Activated CD8-positive, alpha-beta memory T cell treated with anti-CD3 and anti-CD28 coated beads for 24 hours (primary cell): ENCODE measurements around the gene CTIF.

ENCODE experiments used
- DNase-seq: peaks from one replicate; pipeline ENCODE4 v3.0.0-alpha.2; 2020

The CTIF gene

DNA sequence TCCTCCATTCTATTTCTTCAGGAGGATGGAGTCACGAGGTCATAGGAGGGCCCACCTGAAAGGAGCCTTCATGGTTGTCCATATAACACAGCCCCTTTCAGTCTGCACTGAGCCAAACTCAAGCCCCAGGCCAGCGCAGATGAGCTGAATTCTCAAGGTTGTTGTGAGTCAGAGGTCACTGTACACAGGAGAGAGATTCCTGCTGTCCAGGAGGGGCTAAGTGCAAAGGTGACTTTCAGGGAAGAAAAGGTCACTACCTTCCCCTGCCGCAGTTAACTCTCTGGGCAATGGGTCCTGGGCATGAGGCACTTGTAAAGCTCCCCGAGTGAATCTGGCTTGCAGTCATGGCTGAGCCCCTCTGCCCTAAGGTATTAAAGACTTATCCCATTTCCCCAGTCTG, 150.7 kb downstream of the CTIF start:
- DNase-seq, result no peak

DNA sequence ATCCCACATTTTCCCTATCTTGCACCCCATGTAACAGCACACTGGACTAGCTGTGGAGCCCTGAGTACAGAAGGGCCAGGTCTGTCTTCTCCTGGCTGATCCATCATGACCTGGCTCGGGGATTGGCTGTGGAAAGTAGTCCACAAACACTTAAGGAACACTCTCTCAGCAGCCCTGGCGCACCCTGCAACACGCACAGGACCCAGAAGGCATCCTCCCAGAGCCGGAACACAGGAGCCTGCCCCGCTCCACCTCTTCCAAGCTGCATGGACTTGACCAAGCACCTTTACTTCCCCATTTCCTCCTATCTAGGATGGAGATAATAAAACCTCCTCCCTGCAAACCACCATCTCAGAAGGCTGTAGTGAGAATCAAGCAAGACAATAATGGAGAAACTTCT, 151.7 kb downstream of the CTIF start:
- DNase-seq, result no peak

DNA sequence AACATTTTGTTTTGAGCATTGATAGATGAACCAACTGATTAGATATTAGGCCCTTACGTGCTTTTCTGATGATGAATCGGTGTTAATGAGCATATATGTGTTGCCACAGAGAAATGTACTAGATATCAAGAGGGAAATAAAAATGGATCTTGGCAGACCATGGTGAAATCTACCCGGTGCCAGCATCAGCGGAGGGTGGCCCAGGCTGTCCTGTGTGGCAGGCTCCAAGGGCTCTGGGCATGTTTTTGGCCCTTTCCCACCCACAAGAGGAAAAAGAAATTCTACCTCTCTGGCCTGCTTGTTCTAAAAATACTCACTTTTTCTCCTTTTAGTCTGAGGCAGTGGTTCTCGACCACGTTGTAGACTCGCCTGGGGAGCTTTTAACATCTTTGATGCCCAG, 154.2 kb downstream of the CTIF start:
- DNase-seq, result no peak

DNA sequence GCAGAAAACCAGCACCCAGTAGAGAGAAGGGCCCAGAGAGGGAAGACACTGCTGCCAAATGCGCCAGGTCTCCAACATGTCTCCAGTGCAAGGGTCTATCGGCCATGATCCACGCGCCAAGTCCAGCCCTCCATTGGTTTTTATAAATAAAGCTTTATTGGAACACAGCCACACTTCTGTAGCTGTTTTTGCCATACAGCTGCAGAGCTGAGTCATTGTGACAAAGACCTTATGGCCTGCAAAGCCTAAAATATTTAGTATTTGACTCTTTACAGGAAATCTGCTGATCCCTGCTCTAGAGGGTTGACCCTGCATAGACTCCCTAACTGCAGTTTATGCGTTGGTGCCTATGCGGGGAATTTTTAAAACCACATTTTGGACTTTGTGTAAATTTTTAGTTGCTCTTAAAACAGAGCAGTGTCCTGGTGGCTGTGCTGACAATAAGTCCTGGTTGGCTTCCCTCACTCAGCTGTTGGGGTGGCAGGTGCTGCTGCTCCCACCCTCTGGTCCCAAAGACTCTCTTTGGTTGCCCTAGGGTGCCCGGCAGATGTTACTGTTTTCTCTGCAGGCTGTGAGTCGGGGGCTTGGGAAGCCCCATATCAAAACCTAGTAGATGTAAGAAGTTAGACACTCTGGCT, 154.9 kb downstream of the CTIF start:
- DNase-seq, result no peak

DNA sequence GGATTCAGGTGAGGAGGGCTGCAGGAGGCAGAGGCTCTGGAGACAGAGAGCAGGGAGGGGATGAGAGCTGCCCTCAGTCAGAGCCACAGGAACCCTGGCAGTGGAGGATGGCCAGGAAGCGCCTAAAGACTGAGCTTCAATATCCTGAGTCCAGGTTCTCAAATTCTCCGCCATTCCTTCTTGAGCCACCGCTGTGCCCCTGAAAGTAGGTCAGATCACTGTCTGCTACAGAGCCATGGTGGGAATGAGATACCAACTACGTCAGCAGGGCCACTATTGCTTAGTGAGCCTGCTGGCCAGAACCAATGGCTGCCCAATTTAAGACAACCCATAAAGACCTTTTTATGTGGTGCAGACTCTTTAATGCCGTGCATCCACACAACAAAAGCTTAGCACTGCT, 155.5 kb downstream of the CTIF start:
- no peak for DNase-seq

DNA sequence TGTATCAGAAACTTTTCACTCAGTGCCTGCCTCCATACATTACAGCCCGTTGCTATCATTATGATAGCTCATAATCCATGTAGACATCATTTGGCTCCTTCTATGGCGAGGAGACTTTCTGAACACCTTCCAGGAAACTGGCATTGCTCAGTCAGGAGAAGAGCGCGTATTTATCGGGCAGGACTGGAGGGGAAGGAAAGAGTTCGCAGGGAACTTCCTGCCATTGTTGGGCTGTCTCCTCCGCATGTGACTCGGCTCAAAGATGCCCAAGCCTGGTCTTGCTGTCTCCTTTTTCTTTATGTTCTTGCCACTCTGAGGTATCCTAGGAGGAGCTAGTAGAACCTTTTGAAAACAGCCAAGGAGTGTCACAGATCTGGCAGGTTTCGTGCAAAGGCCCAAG, 156.8 kb downstream of the CTIF start:
- no peak for DNase-seq

DNA sequence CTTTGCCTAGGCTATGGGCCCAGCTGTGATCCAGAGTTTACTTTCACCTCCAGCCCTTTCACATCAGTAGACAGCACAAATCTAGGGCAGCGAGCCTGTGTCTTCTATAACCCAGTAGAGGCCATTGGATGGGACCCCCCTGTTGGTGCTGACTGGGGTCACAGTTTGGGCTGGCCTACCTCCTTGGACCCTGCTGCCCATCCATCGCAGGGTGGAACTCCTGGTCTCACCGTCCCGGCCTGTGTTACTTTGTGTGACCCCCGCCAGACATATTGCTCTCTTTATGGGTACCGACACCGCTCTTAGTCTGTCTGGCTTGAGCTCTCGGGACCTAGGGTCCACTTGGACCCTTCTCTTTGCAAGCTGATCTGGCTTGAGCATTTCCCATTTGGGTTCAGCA, 157.4 kb downstream of the CTIF start:
- no peak for DNase-seq

DNA sequence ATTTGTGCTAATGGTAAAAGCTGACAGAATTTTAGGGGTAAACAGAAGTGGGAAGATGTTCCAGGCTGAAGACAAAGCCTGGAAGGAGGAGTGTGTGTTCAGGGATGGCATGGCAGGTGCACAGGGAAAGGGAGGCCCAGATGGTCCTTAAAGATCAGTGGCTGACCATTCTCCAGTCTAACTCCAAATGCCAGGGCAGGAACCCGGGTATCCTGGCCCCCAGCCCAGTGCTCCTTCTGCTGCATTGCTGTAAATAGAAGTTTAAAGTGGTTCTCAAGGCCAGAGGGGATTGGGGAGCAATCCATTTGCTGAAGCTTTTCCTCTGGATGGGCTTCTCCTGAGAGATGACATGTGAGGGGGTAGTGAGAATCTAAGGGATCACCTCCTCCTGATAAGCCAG, 158.6 kb downstream of the CTIF start:
- no peak for DNase-seq

DNA sequence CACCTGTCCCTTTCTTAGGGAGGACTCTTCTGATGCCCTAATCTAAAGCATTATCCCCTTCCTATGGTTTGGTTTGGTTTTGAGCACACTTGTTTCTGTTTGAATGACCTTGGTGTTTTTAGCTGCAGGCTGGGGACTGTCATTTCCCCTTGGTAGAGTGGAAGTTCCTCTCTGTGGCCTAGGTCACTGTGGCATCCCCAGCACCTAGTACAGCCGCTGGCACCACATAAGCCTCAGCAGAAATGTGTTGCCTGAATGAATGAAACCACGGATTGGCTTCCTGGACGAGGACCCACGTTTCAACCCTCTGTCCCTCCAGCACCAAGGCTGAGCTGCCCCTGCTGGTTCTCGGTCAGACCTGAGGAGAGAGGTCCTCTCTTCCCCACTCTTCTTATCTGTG, 159.9 kb downstream of the CTIF start:
- no peak for DNase-seq

DNA sequence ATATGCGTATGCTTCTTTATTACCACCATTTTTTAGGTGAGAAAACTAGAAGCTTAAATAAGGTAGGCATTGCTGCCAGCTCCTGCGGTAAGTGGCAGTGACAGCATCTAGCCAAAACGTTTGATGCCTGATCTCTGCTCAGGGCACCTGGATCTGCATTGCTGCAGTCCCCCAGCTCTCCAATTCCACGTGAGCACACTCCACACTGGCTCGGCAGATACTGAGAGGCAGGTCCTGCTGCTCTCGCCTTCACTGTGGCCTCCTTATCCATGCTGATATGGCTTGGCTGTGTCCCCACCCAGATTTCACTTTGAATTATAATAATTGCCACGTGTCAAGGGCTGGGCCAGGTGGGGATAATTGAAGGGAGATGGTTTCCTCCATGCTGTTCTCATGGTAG, 160.9 kb downstream of the CTIF start:
- no peak for DNase-seq

DNA sequence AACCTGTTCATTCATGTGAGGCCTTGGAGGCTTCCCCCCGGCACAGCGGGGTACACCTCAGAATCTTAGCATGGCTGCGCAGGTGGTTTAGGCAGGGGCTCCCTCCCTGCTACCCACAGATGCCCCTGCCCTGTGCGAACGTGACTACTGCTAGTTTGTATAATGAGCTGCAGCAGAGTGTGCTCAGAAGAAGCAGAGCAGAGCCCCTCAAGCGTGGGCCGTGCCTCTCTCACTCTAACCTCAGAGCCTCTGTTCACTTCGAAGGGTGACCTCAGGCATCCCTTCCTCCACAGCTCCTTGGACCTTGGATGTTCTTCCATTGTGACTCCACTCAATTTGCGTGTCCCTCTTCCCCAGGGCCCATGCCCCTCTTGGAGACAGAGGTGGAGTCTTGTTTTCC, 161.6 kb downstream of the CTIF start:
- DNase-seq, result no peak

DNA sequence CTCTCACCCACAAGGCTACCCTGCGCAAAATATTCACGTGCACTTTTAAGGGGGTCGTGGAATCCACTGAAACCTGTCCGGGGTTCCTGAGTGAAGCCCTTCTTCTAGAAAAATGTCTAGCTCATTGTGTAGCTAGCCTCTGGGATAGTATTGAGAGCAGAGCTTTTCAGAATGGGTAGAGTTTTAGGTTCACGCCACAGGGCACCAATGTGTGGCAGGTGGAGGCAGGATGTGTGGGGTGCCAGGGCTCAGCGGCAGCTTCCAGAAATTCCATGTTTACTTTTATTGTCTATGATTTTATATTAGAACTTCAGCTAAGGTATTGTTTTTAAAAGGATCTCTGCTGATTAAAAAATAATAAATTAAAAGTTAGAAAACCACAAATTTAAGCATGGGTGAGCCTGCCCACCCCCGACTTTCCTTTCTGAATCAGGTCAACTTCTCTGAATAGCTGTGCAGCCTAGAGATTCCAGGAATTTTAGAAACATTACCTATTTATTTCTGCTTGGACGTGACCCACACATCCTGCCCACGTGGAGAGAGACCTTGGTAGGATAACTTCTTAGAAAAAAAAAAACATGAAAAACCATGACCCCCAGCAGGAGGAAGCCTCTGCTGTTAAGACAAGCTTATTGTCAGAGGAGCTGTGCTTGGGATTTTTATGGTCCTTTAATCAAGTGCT, 163.7 kb downstream of the CTIF start:
- no peak for DNase-seq

DNA sequence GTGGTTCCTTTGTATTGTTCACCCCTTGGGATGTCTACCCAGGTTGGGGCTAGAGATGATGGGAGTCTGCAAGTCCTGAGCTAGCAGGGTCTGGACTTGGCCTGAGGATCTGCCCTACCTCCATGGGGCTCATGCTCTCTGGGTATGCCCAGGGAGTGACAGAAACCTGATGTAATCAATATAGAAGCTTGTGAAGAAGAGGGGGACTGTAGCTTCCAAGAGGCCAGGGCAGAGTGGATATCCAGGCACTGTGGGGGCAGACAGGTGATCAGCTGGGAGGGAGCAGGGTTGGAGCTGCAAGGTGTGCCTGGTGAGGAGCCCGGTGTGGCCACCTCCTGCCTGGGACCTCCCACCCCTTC, 164.2 kb downstream of the CTIF start:
- DNase-seq, result no peak

DNA sequence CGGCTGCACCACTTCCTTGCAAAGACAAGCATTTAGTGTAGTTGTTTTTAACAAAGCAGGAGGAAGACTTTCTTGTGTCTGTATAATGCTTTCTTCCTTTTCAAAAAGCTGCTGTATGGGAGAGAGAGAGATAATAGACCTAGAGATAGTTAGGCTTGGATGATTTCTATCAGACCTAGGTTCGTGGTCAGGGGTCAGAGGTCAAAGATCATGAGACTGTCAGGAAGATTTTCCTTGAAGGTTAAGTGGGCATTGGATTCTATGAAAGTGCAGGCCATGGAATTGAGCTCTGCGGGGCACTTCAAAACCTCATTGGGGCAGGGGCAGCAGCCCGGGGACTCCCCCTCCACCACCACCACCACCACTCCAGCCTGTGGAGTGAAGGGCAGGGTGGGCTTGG, 164.6 kb downstream of the CTIF start:
- no peak for DNase-seq

DNA sequence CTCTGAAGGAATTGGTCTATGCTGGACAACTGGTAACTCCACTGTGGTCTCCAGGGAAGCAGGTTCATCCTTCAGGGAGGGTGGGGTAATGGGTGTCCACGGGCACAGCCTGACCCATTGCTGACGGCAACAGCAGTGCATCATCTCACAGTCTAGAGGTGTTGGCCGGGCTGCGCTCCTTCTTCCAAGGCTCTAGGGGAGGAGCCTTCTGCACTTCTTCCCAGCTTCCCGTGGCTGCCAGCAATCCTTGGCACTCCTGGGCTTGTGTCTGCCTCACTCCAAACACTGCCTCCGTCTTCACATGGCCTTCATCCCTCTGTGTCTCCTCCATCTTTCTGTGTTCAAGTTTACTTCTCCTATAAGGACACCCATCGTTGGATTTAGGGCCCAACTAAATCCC, 166.2 kb downstream of the CTIF start:
- no peak for DNase-seq

DNA sequence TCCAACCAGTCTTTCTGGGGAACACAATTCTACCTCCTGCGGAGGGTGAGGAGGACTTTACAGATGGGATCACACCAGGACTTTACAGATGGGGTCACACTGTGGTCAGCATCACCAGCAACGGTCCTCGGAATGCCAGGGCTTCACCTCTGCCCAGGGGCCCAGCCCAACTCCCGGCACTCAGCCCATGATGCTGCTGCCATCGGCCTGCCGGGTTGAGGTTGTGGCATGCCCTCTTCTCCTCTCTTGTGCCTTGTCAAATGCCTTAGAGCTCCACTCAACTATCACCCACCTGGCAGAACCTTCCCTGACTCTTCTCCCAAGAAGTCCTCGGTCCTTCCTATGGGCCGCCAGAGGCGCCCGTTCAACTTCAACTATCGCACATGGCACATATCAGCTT, 166.7 kb downstream of the CTIF start:
- no peak for DNase-seq

DNA sequence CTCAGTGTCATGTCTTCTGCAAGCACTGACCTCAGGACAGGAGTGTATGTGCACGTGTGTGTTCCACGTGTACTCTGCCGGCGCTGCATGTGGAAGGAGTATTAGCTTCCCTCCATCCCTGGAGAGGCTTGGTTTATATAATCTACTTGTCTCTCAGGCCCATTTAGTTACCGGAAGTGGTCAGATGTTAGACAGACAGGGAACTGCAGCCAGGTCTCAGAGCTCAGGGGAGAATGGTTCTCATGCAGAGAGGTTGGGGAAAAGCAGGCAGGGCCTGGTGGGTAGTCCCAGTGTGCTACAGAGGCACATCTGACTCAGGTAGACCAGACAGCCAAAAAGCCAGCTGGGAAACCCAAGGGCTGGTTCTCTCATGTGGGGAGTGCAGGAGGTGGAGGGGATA, 167.9 kb downstream of the CTIF start:
- no peak for DNase-seq

DNA sequence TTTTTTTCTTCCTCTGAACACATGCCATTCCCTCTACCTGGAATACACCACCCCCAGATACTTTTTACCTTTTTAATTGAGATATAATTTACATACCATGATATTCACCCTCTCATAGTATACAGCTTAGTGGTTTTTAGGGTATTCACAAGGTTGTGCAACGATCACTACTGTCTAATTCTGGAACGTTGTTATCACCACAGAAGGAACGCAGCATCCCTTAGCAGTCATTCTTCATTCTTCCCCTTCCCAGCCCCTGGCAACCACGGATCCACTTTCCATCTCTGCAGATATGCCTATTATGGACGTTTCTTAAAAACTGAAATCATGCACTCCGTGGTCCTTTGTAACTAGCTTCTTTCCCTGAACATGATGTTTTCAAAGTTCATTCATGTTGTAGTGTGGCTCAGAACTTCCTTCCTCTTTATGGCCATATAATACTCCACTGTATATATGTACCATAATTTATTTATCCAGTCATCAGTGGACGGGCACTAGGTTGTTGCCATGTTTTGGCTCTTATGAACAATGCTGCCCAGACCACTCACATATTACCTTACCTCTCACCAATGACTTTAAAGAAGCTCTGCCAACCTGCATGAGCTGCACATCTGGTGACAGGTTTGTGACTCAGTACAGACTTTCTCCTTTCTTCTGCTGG, 168.9 kb downstream of the CTIF start:
- DNase-seq, result no peak

DNA sequence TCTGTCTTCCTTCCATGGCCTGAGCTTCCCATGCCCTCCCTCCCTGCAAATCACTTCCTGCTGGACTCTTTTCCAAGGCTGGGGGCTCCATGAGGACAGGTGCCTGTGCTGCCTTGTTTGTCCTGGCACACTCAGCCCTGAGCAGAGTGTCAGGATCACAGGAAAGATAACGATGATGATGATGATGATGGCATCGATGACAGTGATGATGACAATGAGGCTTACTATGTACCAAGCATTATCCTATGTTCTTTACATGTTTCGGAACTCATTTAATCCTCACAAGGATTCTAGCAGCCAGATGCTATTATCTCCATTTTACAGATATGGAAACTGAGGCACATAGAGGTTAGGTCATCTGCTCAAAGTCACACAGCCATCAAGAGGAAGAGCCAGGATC, 170.0 kb downstream of the CTIF start:
- DNase-seq, result no peak

DNA sequence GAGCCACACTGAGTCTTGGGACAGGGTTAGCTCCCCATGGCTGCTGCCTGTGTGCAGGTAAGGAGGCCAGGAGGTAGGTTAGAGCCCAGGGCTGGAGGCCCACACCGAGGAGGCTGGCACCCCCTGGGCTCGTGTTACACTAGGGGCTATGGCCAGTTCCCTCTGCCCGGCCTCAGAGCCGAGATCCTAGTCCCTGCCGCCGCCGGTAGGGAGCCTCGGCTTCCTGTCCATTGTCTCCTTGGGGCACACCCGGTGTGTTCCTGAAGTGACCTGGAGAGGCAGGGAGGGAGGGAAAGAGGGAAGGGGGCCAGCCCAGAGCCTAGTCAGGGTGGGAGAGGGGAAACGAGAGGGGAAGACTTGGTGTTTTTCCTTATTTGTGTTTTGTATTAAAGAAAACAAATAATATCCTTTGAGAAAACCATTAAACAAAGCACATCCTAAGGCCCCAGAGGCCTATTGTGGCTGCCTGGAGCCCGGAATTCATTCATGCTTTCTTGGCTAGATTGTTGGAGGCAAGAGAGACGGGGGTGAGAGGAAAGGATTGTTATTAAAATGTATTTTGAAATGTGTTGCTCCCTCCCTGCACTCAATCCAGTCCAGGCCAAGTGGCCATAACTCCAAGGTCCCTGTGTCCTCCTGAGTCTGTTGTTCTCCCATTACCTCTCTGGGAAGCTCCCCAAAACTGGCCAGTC, 170.7 kb downstream of the CTIF start:
- DNase-seq, result no peak

DNA sequence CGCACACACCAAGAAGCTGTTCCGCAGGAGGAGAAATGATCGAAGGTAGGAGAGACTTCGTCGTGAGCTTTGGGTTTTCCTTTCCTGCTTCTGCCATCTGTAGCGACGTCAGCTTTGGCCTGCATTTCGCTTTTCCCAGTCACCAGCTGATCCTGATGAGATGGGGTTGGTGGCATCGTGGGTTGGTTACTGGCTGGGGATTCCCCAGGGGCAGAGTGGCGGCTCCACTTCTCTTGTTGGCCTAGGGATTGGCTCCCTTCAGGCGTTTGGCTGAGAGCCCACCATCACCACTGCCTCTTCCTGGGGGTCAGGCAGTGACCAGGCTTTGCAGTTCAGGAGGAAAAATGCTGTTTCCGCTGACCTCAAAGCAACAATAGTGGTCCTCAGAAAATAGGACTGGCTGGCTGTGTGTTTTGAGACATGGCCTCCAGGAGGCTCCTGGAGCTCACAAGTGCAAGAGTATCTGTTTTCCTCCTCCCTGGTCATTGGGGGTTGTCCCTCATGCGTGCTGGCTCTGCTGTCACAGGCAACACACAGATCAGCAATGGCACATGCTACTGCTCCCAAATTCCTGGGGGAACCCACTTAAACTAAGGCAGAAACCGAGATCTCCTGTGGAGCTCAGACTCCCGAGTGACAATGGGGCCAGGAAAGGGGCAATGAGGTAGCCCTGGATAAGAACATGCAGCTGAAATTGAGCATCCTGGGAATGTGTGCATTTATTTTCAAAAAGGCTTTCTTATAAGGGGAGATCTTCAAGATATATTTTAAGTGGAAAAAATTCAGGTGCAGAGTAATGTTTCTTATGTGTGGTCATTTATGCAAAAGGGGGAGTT, 173.0 kb downstream of the CTIF start:
- no peak for DNase-seq

DNA sequence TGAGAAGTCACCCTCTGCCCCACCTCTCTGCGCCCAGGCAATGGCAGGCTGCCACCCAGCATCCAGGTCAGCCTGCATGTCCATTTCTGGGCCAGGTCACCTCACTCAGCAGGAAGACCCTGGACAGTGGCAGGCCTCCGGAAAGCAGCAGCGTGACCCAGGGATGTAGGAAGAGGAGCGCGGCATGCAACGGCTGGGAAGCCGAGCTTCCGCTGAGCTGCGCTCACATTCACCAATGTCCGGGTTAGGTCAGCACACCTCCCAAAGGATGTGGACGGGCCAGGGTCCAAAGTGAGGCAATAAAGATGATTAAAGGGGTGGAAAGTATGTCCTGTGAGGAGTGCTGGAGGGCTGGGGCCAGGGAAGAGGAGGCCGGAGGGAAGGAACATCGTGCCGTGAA, 174.5 kb downstream of the CTIF start:
- DNase-seq, result no peak

DNA sequence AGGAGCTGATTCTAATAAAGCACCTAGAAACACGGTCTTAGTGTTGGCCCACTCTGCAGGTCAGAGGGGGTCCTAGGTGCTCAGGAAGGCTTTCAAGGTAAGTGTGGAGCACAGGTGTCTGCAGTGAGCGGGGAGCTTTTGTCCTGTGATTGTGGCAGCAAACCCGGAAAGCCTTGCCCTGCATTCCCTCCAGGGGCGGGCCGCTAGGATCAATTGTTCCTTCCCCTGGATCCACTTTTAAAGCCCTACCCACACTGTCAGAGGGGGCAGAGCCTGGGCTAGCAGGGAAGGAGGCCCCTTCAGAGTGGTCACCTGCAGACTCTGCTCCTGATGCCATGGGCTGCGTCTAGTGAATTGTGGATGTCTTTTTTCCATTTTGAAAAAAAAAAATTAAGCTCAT, 176.0 kb downstream of the CTIF start:
- DNase-seq, result no peak
